Ovary (tissue), 9 donors: ENCODE results near the gene PAM16. TPM values are rescaled to one million over a fixed set of nuclear protein-coding genes. Genes with fewer than 3 reads are reported as not detected.

Experiments
- DNase-seq, 5 donors: peaks; one replicate each; pipeline ENCODE4 v3.0.0-alpha.2; 2019 to 2020
- H3K27ac ChIP-seq, 2 donors: fragments of 200-600 bp; one replicate each; pipeline versions ENCODE4 v1.5.1 to v1.8.0; 2019 to 2022
- H3K27me3 ChIP-seq: fragments of 200-600 bp; one replicate; pipeline ENCODE4 v1.8.0; 2022
- H3K36me3 ChIP-seq: fragments of 200-600 bp; sonication (generic); one replicate; pipeline ENCODE4 v1.5.1; 2019
- H3K4me1 ChIP-seq: one replicate; pipeline ENCODE4 v1.8.1; 2013; ENCODE audit warnings: mild to moderate bottlenecking, moderate library complexity; ENCODE audit not compliant: insufficient read depth
- H3K4me3 ChIP-seq: fragments of 200-600 bp; sonication (generic); one replicate; pipeline ENCODE4 v1.5.1; 2017
- H3K9me3 ChIP-seq, 2 donors: fragments of 200-600 bp in 1 of 2; sonication (generic) in 1 of 2; one replicate each; pipeline versions ENCODE4 v1.5.1 to v1.8.1; 2013 to 2019; ENCODE audit warnings: mild to moderate bottlenecking in 1 of 2, moderate library complexity in 1 of 2
- EP300 ChIP-seq: sonication (generic); formaldehyde crosslinking; IDR thresholded peaks from one replicate; pipeline ENCODE4 v1.6.1; 2017; ENCODE audit warnings: antibody characterized with exemption
- POLR2A ChIP-seq: fragments of 450-650 bp; IDR thresholded peaks from one replicate; pipeline ENCODE4 v1.6.1; 2017; ENCODE audit warnings: antibody characterized with exemption, mild to moderate bottlenecking, moderate library complexity
- WGBS, 3 donors: extraction: QIAGEN DNeasy Blood & Tissue Kit in 1 of 3; methylation state at CpG; one replicate each; pipeline versions ENCODE4 v1.1.5 to v1.1.7; 2013 to 2017; 5-methylcytosine and 5-hydroxymethylcytosine counted together
- intact Hi-C, 4 donors: fragments of 100-400 bp; cut with DNase I; formaldehyde crosslinking; loops; one replicate each; pipeline versions ENCODE4 v1.11.0 to v1.15.1; 2022 to 2023
- polyA plus RNA-seq, 2 donors: library from polyadenylated mRNA; stranded (reverse); fragments of 200-250 nt in 1 of 2; fragments of 350-450 nt in 1 of 2; fragmentation: Illumina TruSeq in 1 of 2; extraction: RNeasy Lipid Tissue Mini Kit (QIAGEN cat#74804) in 1 of 2; gene quantifications; one replicate each; pipeline ENCODE4 v1.2.3, GENCODE V29; 2013 to 2014
- total RNA-seq, 7 donors: library from RNA; depleted of rRNA in 2 of 7; stranded (reverse); fragments of >200 nt in 2 of 7; fragmentation: NEBNext Ultra II Directional in 3 of 7; extraction: Animal tissue kit (Norgen Biotek cat#: 25700) in 3 of 7; gene quantifications; one replicate each; pipeline versions ENCODE4 v1.1.0 to v1.2.4, GENCODE V29; 2016 to 2023
- TF ChIP-seq, protein P1 (sequence below), 3 donors: fragments of 450-650 bp in 2 of 3; fragments of 200-600 bp in 1 of 3; IDR thresholded peaks; one replicate each; pipeline versions ENCODE4 v1.5.1 to v1.8.0; 2016 to 2022; ENCODE audit warnings: antibody characterized with exemption in 3 of 3, mild to moderate bottlenecking in 1 of 3
- donor health status: DM: no; HTN: no; CAD: no; lungs with moderate emphysema.
- donor health status: DM: no; HTN: no; CAD: no.
- donor health status: Bipolar disorder and iron deficiency.
- donor health status: DM: yes; HTN: yes; CAD: no.
- donor health status: DM: no; HTN: no; CAD: no.
- donor health status: DM: yes; HTN: yes; CAD: no.

PAM16 gene
- total and polyA plus RNA-seq, 9 donors, result 18.5 to 47.2 (median 35.7) TPM

DNA sequence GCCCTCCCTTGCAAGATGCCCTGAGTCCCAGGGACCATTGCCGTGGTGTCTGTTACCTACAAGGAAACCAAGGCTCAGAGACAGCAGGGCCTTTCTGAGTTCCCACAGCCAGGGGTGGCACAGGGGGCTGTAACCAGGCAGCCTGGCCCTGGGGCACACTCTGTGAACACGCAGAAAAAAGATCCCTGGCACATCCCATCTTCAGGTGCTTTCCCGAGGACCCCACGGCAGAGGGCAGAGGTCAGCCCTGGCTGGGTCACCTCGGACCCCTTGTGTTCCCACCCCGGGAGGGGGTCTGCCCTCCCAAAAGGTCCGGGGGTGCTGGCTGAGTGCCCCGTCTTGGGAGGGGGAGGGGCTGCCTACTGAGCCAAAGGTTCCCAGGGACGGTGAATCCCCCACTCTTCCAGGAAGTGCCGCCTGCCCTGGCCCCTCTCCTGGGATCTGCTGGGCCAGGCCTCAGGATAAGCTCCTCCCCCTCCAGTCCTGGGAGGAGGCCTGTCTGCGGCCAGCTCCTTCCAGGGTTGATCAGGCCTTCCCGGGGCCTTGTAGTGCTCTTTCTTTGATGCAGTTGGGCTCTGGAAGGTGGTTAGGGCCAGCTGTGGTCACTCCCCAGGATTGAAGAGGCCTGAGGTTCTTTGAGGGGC lies 27.2 kb downstream of the PAM16 start:
- no peak for TF ChIP-seq POLR2A
- TF ChIP-seq, protein P1, sequence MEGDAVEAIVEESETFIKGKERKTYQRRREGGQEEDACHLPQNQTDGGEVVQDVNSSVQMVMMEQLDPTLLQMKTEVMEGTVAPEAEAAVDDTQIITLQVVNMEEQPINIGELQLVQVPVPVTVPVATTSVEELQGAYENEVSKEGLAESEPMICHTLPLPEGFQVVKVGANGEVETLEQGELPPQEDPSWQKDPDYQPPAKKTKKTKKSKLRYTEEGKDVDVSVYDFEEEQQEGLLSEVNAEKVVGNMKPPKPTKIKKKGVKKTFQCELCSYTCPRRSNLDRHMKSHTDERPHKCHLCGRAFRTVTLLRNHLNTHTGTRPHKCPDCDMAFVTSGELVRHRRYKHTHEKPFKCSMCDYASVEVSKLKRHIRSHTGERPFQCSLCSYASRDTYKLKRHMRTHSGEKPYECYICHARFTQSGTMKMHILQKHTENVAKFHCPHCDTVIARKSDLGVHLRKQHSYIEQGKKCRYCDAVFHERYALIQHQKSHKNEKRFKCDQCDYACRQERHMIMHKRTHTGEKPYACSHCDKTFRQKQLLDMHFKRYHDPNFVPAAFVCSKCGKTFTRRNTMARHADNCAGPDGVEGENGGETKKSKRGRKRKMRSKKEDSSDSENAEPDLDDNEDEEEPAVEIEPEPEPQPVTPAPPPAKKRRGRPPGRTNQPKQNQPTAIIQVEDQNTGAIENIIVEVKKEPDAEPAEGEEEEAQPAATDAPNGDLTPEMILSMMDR (IDR thresholded peaks at IDR 0.05), result no peak
- no peak for TF ChIP-seq EP300
- Histone ChIP-seq H3K27ac (peak overlapping the region; percentile 39 to 88), H3K4me1 (peaks cover 49% of the 10 kb centered on the region), H3K27me3 (no peaks in the 10 kb centered on the region), H3K9me3 (no peaks in the 10 kb centered on the region), H3K4me3 (no peak overlapping the region), H3K36me3 (no peaks in the 10 kb centered on the region)
- peak; percentile 79 to 84 (median 81) for DNase-seq
- intact Hi-C loops, result loop anchor here in 2 of 4 donors (10.0 kb wide), 1 partner anchor 59 kb away; no protein-coding TSS in a partner anchor
- whole genome bisulfite sequencing, 3 donors, result 1 to 9% (median 5%) methylated on average over 10 to 12 of the region's 12 CpGs

DNA sequence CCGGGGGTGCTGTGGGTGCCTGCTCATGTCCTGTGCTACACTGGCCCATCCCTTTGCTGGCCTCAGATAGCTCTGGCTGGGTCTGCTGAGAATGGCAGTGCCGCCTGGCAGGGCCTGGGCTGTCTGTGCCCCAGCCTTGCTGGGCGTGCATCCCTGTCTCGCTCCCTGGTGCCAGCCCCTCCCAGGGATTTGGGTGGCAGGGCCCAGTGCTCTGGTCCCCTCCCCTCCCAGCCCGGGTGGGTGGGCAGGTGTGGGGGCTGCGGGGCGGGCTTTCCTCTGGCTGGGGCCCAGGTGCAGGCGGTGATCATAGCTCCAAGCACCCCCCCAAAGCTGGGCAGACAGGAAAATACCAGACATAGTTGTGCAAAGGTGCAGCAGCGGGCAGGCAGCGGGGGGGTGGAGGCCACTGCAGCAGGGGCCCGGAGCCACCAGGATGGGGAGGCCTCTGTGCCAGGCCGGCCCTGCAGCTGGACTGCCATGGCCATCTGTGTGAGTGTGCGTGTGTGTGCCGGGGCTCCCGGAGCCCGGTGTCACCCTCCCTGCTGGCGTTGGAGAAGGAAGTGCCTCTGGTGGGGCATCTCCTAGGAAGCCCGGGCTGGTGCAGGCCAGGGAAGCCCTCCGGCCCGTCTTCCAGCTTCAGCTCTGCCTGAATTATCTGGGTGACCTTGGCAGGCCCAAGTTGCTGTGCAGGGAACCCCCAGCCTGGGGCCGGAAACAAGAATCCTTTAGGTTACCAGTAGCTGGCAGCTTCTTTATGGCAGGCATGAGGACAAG lies 27.9 kb downstream of the PAM16 start:
- Histone ChIP-seq H3K27me3 (no peaks in the 10 kb centered on the region), H3K4me1 (peaks cover 44% of the 10 kb centered on the region), H3K9me3 (no peaks in the 10 kb centered on the region), H3K36me3 (no peaks in the 10 kb centered on the region), H3K4me3 (no peak overlapping the region), H3K27ac (peak overlapping the region; percentile 39 to 88)
- peak in 3 of 5 donors; percentile 37 to 49 (median 45) for DNase-seq
- intact Hi-C loops, result loop anchor here in 2 of 4 donors (10.0 kb wide), 1 partner anchor 58 kb away; no protein-coding TSS in a partner anchor
- 42 to 54% (median 48%) methylated on average over 17 to 21 of the region's 21 CpGs for WGBS, 3 donors
- TF ChIP-seq POLR2A (no peak), EP300 (no peak)
- TF ChIP-seq, protein P1 (IDR thresholded peaks at IDR 0.05), result no peak

DNA sequence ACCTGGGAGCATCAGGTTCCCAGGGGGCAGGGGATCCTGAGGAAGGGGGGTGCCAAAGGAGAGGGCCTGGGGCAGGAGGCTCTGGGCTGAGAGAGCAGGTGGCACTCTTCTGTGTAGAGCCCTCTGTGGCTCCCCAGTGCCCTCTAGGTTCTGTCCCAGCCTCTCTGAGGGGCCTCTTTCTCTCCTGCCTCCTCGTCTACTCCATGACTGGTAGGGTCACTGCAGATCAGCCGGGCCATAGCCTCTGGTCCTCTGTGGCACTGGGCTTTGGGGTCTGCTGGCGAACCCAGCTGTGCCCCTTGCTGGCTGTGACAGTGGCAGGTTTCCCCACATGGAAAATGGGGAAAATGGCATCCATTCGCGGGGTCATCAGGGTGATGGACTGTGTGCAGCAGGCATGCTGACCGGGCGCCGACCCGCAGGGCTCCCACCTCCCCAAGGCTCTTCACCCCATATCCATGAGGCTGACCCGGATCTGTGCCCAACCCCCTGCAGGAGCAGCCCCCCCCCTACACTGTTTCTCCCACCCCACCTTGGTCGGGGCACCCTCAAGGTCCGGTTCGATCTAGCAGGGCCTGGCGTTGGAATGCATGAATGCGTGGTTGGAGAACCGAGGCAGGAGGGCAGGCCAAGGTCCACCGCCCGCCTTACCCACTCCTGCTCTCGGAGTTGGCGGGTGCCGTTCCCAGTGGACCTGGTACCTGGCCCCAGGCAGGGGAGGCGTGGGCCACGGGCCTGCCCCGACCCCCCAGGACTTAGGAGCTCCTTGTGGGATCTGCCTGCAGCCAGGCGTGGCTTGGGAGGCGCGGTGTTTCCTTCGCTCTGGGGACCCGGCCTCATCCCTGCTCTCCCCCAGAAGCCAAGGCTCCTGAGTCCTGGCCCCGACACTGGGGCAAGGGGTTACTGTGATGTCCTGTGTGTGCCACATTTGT lies 28.7 kb downstream of the PAM16 start:
- no peak overlapping the region for H3K27ac ChIP-seq
- DNase-seq, result peak in 3 of 5 donors; percentile 31 to 47 (median 40)
- intact Hi-C loops, result loop anchor here in 2 of 4 donors (10.0 kb wide), 1 partner anchor 58 kb away; no protein-coding TSS in a partner anchor

More for the DNA sequence above, 28.7 kb downstream of the PAM16 start:
- Histone ChIP-seq H3K4me1 (peaks cover 47% of the 10 kb centered on the region), H3K27me3 (no peaks in the 10 kb centered on the region), H3K4me3 (no peak overlapping the region), H3K36me3 (no peaks in the 10 kb centered on the region), H3K9me3 (no peaks in the 10 kb centered on the region)
- no peak for TF ChIP-seq EP300
- TF ChIP-seq POLR2A, result no peak
- TF ChIP-seq, protein P1 (IDR thresholded peaks at IDR 0.05), result no peak
- 81 to 85% (median 82%) methylated on average over 22 to 30 of the region's 30 CpGs for WGBS, 3 donors
